OCI-LY3 (cell line): ENCODE measurements around the gene DYDC2.

Experiments used
- CTCF ChIP-seq: fragments of 200-600, 300-600 bp; sonication (generic); IDR thresholded peaks from 2 replicates; pipeline ENCODE4 v1.5.1; 2014; ENCODE audit warnings: antibody characterized with exemption, low read length, low read depth
- EZH2phosphoT487 ChIP-seq: fragments of 200-600 bp; shearing (Covaris generic); IDR thresholded peaks from 2 replicates; pipeline ENCODE4 v1.6.1; 2018; ENCODE audit warnings: antibody characterized with exemption, mixed run types, low read depth

- TF ChIP-seq CTCF: no peak
- TF ChIP-seq EZH2phosphoT487: no peak
Measured at GRCh38 chr10:80333983-80334382, 22.6 kb upstream of the DYDC2 start.
